Pulmonary artery endothelial cell (primary cell): ENCODE data around the gene LPIN3. TPM values are rescaled to one million over a fixed set of nuclear protein-coding genes. Genes with fewer than 3 reads are reported as not detected.
A peak's percentile ranks its signal among the peaks of the same experiment; 100 is the strongest.

Experiments
- DNase-seq: peaks from one replicate; pipeline ENCODE4 v3.0.0-alpha.2; 2011; ENCODE audit warnings: low read depth, low spot score
- total RNA-seq: library from RNA; depleted of rRNA; stranded (reverse); fragments of >200 nt; gene quantifications from 2 replicates; pipeline ENCODE4 v1.2.3, GENCODE V29; 2014

LPIN3 gene
- total RNA-seq, 1 donor from 2014 or later = 2.1 TPM

DNA sequence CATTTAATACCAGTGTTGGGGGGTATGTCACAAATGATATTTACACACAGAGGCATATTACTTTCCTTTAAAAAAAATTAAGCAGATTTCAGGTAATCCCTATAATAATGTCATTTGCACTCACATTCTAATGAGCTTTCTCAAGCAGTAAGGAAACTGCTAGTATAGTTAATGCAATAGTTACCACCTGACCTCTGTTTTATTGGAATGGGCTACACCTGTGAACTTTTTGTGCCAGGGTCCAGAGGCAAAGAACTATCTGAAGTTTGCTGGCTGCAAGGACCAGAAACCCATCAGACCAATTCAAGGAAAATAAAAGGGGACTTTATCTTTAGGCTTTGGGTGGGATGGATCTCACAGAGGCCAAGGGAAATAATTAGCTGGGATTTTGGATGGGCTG is 20.2 kb upstream of the LPIN3 start:
- no peak for DNase-seq

DNA sequence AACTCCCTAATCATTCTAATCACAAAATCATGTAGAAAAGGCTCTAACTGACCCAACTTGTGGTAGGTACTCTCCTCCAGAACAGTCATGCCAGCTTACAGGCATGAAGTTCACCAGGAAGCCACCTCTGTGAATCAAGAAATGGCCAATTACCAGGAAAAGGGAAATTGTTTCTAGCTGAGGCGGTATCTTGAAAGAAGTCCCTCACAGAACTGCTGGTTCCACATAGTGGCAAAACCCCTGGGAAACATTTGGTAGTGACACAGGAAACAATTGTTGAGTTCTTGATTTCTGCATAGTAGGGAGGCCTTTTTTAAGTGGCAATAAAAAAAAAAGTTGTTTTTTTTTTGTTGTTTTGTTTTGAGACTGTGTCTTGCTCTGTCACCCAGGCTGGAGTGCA is 19.6 kb upstream of the LPIN3 start:
- DNase-seq = no peak

DNA sequence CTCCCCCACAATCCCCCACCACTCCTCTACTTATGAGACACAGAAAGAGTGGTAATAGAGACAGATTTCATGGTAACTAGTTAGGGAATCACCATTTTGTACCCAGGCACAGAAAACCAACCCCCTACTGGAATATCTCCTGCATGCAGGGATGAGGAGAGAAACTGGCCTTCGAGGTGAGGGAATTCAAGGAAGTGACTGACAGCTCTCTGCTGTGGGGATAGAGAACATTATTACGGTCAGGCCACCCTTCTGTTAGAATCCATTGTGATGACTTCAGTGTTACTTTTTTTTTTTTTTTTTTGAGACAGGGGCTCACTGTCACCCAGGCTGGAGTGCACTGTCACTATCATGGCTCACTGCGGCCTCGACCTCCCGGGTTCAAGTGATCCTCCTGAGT is 13.4 kb upstream of the LPIN3 start:
- DNase-seq = no peak

DNA sequence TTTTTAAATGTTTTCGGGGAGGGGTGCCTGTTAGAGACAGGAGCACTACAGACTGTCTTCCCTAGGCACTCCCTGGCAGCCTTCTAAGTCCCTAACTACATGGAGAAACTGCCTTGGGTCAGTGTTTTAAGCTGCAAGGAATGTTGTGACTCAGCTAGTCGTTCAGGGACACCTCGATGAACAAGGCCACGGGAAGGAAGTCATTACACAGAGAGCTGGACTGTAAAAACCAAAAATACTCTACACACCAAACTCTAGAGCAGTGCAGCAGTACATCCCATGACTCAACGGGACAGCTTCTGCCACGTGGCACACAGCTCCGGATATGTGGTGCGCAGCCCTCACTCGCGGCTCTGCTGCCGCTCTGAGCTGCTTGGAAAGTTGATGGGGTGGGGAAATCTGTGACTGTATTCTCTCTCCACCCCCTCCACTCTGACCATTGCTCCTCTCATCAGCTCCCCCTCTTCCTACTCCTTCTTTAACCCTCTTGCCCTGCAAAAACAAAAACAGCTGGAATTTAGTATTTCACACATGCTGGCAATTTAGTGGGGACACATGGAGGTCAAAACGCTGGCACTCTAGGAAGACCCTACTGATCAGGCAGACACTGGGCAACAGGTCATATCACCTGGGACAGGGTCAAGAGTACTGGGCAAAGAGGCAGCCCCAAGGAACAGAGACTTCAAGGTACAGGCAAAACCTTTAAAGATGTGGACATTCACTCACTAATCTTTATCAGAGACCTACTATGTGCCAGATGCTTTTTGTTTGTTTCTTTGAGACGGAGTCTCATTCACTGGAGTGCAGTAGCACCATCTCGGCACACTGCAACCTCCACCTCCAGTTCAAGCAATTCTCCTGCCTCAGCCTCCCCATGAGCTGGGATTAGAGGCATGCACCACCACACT is 10.9 kb upstream of the LPIN3 start:
- DNase-seq = peak; percentile 83

DNA sequence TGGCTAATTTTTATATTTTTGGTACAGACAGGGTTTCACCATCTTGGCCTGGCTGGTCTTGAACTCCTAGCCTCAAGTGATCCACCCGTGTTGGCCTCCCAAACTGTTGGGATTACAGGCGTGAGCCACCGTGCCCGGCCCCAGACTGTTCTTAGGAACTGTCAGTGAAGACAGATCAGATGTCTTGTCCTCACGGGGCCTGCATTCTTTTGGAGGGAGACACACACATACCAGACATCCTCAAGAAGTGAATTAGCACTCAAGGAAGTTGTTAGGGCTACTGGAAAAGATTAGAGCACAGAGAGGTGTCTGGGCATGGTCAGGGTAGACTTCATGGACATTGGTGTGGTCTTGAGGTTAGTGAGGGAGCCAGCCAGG is 10.3 kb upstream of the LPIN3 start:
- DNase-seq = no peak

DNA sequence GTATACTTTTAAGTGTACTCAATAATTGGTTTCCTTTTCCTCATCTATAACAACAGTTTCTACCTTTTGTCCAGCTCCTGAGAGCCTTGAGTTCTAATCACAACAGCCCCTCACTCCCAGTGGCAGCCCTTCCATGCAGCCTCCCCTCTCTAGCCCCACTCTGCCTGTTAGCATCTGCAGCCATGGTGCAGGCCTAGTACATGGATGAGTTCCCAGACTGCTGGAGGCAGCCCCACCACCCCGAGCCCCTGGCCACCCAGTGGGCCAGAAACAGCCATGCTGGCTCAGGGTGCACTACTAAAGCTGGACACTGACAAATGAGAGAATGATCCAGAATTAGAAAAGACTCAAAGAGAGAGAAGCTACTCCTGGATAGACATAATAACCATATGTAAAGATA is 9.7 kb upstream of the LPIN3 start:
- no peak for DNase-seq

DNA sequence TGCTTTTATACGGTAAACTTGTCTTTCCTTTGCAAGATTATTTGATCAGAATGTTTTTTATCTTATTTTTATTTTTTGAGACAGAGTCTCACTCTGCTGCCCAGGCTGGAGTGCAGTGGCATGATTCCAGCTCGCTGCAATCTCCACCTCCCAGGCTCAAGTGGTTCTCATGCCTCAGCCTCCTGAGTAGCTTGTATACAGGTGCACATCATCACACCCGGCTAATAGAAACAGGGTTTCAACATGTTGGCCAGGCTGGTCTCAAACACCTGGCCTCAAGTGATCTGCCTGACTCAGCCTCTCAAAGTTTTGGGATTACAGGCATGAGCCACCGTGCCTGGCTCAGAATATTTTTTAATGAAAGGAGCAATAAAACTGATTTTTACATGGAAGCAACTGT is 8.9 kb upstream of the LPIN3 start:
- no peak for DNase-seq

DNA sequence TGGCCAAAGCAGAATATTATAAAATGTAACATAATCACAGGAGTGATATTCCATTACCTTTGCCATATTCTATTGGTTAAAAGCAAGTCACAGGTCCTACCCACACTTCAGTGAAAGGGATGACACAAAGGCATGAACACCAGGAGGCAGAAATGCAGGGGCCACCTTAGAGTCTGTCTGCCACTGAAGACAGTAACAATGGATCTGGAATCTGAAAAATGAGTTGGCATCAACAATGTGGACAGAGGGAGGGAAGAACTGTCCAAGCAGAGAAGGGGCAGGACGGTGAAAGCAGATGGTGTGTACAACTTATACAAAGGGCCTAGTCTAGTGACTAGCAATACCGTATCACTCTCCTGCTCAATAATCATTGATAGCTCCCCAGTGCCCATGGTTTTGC is 6.6 kb upstream of the LPIN3 start:
- DNase-seq = no peak

DNA sequence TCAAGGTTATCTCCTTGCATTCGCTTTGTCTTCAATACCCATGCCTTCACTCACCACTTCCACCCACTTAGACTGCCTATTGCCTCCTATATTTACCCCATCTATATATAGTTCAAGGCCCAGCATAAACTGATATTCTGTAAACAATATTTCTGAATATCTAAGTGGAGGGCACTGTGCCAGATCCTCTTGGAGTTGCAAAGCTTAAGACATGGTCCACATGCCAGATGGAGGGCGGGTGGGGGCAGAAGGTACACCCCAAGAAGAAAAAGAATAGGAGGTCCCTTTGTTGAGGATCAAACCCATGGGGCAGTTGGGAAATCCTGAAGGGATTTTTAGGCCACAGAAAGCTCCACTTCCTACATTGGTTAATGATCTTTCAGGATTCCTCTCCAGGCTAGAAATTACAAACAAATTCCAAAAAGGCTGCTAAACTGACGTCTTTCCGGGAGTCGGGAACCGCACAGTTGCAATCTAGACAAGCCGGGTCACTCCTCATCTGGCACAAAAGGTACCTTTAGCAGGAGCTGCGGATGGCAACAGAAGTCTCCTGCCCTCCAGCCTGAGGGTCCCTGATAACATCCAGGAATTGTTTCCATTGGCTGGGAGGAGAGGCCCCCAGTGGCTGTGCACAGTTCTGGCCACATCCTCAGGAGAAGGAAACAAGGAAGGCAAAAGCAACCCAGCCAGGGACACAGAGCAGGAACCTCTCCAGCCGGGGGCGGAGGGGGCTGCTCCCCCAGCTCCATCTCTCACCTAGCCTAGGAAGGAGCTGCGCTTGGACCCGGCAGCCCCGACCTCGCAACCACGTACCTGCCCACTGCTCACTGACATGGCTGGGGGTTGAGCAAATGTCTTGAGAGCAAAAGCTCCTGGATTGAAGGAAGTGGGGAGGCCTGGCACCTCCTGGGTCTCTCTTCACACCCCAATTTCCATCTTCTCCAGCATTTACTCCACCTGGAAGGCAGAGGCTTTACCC is 5.9 kb upstream of the LPIN3 start:
- DNase-seq = no peak

DNA sequence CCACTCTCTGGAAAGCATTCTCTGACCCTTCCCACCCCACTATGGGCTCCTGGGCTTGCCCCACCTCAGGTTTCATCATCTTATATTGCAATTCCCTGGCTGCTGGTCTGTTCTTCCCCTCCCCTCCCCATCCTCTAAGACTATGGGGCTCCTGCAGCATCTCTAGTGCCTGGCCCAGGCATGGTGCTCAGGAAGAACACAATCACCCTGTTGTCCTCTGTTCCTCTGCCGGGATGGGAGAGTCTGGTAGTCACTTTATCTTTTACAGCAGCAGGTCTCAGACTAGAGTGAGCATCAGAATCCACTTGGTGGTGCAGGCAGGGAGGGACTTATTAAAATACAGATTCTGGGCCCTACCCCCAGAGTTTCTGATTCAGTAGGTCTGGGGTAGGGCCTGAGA is 5.0 kb upstream of the LPIN3 start:
- no peak for DNase-seq

DNA sequence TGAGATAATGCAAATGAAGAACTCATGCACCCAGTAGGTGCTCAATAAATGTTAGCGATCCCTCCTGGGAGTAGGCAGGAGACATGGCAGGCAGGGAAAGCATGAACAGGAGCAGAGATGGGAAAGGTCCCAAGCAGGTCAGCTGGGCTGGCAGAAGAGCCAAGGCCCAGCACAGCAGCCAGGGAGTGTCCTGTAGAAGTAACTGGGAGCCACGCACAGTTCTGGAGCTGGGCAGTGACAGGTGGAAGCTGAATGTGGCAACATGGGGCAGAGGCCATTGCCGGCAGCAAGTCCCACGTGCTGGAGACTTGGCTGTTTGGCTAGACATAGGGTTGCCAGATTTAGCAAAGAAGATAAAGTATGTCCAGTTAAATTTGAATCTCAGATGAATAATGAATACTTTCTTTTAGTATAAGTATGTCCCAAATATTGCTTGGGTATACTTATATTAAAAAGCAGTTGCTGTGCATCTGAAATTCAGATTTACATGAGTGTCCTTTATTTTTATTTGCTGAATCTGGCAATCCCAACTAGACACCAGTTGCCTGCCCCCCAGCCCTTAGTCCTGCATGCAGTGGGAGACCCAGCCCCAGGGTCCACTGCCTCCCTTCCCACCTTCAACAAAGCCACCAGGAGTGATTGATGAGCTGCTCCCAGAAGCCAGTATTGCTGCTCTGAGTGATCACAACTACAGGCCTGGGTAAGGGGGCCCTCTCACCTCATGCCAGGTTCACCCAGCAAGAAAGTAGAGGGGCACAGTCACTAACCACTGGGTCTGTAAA is 3.7 kb upstream of the LPIN3 start:
- no peak for DNase-seq

DNA sequence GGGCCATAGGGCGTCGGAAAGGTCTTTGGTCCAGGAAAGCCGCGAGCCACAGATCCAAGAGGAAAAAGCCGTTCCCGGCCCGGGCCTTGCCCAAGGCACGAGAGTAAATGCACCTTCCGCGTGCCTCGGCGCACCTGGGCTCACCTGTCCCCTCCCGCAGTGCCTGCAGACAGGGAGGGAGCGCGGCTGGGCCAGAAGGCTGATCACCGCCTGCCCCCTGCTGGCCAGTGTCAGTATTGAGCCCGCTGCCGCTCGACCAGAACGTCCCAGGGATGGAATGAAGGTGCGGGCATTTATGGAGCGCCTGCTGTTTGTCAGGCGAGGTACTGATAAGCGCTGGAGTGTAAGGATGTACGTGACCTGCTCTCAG is 679 bp upstream of the LPIN3 start:
- DNase-seq = no peak

DNA sequence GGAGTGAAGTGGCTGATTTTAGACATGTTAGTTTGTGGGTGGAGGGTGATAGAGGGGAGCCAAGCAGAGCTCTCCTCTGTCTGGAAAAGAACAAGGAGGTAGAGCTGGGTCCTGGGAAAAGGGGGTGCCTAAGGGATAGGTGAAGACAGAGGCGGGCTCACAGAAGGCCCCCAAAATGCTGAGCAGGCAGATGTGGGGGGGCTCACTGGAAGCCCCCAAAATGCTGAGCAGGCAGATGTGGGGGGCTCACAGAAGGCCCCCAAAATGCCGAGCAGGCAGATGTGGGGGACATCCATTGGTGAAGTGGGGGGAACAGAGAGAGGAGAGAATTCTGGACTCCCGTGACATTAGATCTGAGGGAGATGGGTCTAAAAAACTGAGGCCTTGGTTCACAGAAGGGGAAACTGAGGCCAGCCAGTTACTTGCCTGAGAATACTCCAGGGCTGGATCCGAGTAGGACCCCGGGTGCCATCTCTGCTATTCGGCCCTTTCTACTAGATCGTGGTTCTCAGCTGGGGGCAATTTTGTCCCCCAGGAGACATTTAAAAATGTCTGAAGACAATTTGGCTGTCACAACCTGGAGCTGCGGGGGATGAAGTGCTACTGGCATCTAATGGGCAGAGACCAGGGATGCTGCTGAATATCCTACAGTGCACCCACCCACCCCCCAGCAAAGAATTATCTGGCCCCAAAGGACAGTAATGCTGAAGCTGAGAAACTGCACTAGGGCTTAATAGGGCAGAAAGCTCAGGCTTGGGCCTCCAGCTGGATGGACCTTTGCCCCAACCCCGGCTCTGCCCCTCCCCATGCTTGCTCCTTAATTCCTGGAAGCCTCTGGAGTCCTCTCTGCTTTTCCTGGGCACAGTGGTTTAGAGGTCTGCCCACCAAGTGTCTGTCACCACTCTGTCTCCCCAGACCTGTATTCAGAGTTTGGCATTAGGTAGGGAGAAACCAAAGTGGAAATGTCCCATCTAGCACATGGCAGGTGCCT is 2.1 kb downstream of the LPIN3 start:
- no peak for DNase-seq

DNA sequence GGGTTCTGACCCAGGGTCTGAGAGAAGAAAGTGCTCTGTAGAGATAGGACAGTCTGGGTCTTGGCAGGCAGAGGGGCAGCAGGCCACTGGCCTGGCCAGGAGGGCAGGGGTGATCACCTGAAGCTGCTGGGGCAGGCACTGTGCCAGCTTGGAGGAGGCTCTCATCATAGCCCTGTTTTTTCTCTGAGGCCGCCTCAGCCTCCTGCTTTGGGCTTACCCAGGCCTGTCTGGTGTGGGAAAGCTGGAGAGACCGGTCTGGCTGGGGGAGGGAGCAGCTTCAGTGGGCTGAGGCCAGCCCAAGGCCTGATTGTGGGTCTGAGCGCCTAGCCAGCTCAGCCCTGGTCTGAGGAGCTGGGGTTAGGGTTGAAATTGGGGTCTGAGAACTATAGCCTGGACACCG is 3.9 kb downstream of the LPIN3 start:
- DNase-seq = no peak

DNA sequence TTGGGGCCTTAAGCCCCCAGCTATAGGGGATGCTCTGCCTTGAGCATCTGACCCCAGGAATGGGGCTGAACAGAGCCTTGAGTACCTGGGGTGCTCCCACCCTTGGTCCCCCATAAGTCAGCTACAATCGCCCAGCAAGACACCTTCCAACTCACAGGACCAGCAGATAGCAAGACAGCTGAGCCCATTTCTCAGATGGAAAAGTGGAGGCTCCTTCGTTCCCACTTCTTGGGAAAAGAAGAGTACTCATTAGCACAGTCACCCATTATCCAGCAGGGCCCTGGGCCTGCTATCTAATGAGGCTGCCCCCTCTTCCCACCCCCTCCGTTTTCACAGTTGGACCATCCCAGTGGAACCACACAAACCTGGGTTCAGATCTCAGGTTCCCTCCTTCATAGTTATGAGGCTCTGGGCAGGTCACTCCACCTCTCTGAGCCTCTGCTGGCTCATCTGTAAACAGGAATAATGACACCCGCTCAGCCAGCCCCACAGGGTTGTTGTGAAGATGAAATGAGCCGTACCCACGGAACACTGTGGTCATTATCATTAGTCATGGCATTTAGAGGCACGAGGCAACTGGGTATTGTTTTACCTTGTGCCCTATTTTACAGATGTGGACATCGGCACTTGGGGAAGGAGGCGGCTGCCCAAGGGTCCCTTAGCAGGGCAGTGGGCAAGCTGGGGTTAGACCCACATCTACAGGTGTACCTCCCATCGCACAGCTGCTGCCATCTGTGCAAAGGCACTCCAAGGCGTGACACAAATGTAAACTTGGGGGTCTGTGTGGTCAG is 4.5 kb downstream of the LPIN3 start:
- DNase-seq = no peak

DNA sequence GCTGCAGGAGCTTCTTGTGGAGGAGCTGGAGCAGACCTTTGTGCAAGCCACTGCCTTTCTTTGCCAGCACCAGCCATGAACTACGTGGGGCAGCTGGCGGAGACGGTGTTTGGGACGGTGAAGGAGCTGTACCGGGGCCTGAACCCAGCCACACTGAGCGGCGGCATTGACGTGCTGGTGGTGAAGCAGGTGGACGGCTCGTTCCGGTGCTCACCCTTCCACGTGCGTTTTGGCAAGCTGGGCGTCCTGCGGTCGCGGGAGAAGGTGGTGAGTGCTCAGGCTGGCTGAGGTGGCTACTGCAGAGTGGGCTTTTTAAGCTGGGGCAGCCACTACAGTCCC is 5.1 kb downstream of the LPIN3 start:
- DNase-seq = no peak

DNA sequence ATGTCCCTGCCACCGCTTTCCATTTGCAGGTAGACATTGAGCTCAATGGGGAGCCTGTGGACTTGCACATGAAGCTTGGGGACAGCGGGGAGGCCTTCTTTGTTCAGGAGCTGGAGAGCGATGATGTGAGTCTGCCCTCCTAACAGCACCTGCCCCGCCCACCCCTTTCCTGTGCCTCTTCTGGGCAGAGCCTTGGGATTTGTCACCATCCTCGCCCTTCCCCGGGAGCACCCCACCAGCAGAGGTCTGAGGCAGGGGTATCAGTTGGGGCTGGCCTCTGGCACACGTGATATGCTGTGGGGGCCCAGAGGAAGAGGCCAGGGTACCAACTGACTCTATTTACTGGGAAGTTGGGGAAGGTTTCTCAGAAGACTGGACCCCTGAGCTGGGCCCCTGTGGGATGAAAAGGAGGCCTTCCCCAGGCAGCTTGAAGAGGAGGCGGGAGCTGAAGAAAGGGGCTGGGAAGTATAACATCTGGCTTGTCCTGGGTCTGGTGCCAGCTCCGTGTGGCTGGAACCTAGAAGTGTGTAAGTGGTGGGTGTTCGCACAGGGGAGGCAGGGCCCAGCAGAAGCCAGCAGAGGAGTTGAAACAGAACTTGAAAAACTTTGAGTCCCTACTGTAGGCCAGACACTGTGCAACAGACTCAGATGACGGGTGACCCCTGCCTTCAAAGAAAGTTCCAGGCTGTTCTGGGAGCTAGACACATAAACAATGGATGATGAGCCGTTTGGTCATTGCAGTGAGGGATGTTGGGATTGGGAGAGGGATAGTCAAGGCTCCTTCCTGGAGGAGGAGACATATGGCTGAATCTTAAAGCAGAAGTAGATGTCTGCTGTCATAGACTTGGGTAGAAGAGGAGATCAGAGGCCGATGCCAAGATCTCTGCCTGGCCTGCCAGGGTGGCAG is 7.2 kb downstream of the LPIN3 start:
- DNase-seq = no peak

DNA sequence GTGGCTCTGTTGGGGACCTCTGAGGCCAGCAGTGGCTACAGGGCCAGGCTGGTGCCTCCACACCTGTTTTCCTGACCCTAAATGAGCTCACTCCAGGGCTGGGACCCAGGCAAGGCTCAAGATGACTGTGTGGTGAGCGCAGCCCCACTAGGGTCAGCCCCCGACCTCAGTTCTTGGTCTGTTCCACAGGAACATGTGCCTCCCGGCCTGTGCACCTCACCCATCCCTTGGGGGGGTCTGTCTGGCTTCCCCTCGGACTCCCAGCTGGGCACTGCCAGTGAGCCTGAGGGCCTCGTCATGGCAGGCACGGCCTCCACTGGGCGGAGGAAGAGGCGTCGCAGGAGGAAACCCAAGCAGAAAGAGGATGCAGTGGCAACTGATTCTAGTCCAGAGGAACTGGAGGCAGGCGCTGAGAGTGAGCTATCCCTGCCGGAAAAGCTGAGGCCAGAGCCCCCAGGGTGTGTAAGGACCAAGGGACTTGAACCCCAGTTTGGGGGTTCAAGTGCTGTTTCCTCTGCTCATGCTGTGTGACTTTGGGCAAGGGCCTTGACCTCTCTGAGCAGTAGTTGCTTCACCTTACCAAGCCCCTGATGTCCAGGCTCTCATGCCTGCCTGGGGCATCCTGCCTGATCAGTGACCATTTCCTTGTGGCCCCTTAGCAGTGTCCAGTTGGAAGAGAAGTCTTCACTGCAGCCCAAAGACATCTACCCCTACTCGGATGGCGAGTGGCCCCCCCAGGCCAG is 8.0 kb downstream of the LPIN3 start:
- DNase-seq = no peak
